ENCODE measurements around the gene ZFP69. TPM values are rescaled to one million over a fixed set of nuclear protein-coding genes. Genes with fewer than 3 reads are reported as not detected.
A peak's percentile ranks its signal among the peaks of the same experiment; 100 is the strongest.

Gene ZFP69
- total RNA-seq, 1 donor: 3.6 TPM

GRCh38 chr1:40531381-40532061 is 54.4 kb downstream of the ZFP69 start, which contains the start of gene ZNF684:
ZNF684 (plus strand) TSS chr1:40531637; CDS start chr1:40533167, 1,530 bp downstream.
- DNase-seq (ENCODE audit: insufficient read length, low spot score, missing footprints): peak; percentile 94

GRCh38 chr1:40532062-40532389 is 54.9 kb downstream of the ZFP69 start:
- Histone ChIP-seq H3K4me2 (ENCODE audit: insufficient read depth, low read length) (peak overlapping the region; percentile 89), H3K27ac (ENCODE audit: low read depth, low read length) (peak overlapping the region; percentile 68), H4K20me1 (ENCODE audit: insufficient read depth, low read length) (no peaks in the 10 kb centered on the region), H2AFZ (ENCODE audit: low read length) (peak overlapping the region; percentile 94), H3K27me3 (ENCODE audit: insufficient read depth, low read length) (no peaks in the 10 kb centered on the region), H3K9me3 (ENCODE audit: low read depth, low read length) (no peaks in the 10 kb centered on the region), H3K36me3 (ENCODE audit: insufficient read depth, low read length) (no peaks in the 10 kb centered on the region), H3K4me3 (ENCODE audit: insufficient read depth, low read length) (peak overlapping the region; percentile 75), H3K79me2 (ENCODE audit: insufficient read depth, low read length) (no peaks in the 10 kb centered on the region), H3K4me1 (ENCODE audit: insufficient read depth, low read length) (peaks cover 9% of the 10 kb centered on the region)
- TF ChIP-seq CTCF (IDR thresholded peaks at IDR 0.05; ENCODE audit: extremely low read depth, low read depth, low read length): no peak
- DNase-seq (ENCODE audit: insufficient read length, low spot score, missing footprints): no peak

More at GRCh38 chr1:40531381-40532061, 54.4 kb downstream of the ZFP69 start, which contains the start of gene ZNF684:
- Histone ChIP-seq H3K4me1 (ENCODE audit: insufficient read depth, low read length) (peaks cover 9% of the 10 kb centered on the region), H3K4me2 (ENCODE audit: insufficient read depth, low read length) (peak within 1 kb of the TSS; percentile 89), H4K20me1 (ENCODE audit: insufficient read depth, low read length) (no peaks in the 10 kb centered on the region), H3K27ac (ENCODE audit: low read depth, low read length) (peak within 1 kb of the TSS; percentile 68), H3K27me3 (ENCODE audit: insufficient read depth, low read length) (no peaks in the 10 kb centered on the region), H3K9me3 (ENCODE audit: low read depth, low read length) (no peaks in the 10 kb centered on the region), H3K4me3 (ENCODE audit: insufficient read depth, low read length) (peak within 1 kb of the TSS; percentile 75), H3K79me2 (ENCODE audit: insufficient read depth, low read length) (no peaks in the 10 kb centered on the region), H3K36me3 (ENCODE audit: insufficient read depth, low read length) (no peaks in the 10 kb centered on the region), H2AFZ (ENCODE audit: low read length) (peak within 1 kb of the TSS; percentile 94)
- no peak for TF ChIP-seq CTCF (IDR thresholded peaks at IDR 0.05; ENCODE audit: extremely low read depth, low read depth, low read length)

- Histone ChIP-seq H3K36me3 (ENCODE audit: insufficient read depth, low read length) (no peaks in the 10 kb centered on the region), H3K4me2 (ENCODE audit: insufficient read depth, low read length) (peak overlapping the region; percentile 89), H4K20me1 (ENCODE audit: insufficient read depth, low read length) (no peaks in the 10 kb centered on the region), H3K4me3 (ENCODE audit: insufficient read depth, low read length) (no peak overlapping the region), H3K79me2 (ENCODE audit: insufficient read depth, low read length) (no peaks in the 10 kb centered on the region), H3K27ac (ENCODE audit: low read depth, low read length) (no peak overlapping the region), H3K4me1 (ENCODE audit: insufficient read depth, low read length) (peaks cover 9% of the 10 kb centered on the region), H2AFZ (ENCODE audit: low read length) (no peak overlapping the region), H3K9me3 (ENCODE audit: low read depth, low read length) (no peaks in the 10 kb centered on the region), H3K27me3 (ENCODE audit: insufficient read depth, low read length) (no peaks in the 10 kb centered on the region)
- peak; percentile 62 for DNase-seq (ENCODE audit: insufficient read length, low spot score, missing footprints)
- TF ChIP-seq CTCF (IDR thresholded peaks at IDR 0.05; ENCODE audit: extremely low read depth, low read depth, low read length): peak; percentile 69
These were observed 55.8 kb downstream of the ZFP69 start for GRCh38 chr1:40532844-40533424.

DNA sequence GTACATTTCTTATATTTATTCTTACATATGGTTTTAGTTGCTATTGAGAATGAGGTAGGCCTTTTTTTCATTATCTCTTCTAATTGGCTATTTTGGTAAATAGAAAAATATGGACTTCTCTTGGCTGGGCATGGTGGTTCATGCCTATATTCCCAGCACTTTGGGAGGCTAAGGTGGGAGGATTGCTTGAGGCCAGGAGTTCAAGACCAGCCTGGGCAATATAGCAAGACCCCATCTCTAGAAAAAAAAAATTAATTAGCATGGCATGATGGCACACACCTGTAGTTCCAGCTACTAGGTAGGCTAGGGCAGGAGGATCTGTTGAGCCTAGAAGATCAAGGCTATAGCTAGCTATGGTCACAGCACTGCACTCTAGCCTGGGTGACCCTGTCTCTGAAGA is 57.5 kb downstream of the ZFP69 start:
- no peak for DNase-seq (ENCODE audit: insufficient read length, low spot score, missing footprints)
- Histone ChIP-seq H3K27me3 (ENCODE audit: insufficient read depth, low read length) (no peaks in the 10 kb centered on the region), H2AFZ (ENCODE audit: low read length) (no peak overlapping the region), H3K4me3 (ENCODE audit: insufficient read depth, low read length) (no peak overlapping the region), H3K4me2 (ENCODE audit: insufficient read depth, low read length) (no peak overlapping the region), H3K79me2 (ENCODE audit: insufficient read depth, low read length) (no peaks in the 10 kb centered on the region), H3K27ac (ENCODE audit: low read depth, low read length) (no peak overlapping the region), H3K4me1 (ENCODE audit: insufficient read depth, low read length) (peaks cover 9% of the 10 kb centered on the region), H3K36me3 (ENCODE audit: insufficient read depth, low read length) (no peaks in the 10 kb centered on the region), H4K20me1 (ENCODE audit: insufficient read depth, low read length) (no peaks in the 10 kb centered on the region), H3K9me3 (ENCODE audit: low read depth, low read length) (no peaks in the 10 kb centered on the region)
- no peak for TF ChIP-seq CTCF (IDR thresholded peaks at IDR 0.05; ENCODE audit: extremely low read depth, low read depth, low read length)
